ENCODE results near the gene LAMC2.

DNA sequence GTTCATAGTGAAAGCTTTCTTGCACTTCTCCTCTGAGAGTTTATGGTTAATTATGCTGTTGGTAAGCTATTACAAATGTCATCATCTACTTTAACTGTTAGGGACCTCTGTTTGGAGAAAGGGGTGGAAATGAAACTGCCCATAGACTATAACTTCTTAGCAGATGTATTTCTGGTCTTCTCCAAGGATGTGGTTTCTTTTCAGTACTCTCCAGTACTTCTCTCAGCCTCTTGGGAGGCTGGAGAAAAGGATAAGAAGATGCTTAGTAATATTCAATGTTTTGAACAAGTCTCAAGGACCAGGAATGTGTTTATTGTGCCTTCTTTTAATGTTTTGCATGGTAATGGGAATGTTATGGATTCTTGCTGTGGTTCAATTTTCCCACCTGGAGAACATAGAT, 60.4 kb downstream of the LAMC2 start:
- TF ChIP-seq POLR2AphosphoS5 (IDR thresholded peaks at IDR 0.05; ENCODE audit: low read depth, low read length) (no peak), SIN3A (IDR thresholded peaks at IDR 0.05; ENCODE audit: borderline replicate concordance, insufficient read depth, low read length) (no peak), TAF1 (IDR thresholded peaks at IDR 0.05; ENCODE audit: borderline replicate concordance, insufficient read depth, low read length) (no peak)
- TF ChIP-seq, protein P1, sequence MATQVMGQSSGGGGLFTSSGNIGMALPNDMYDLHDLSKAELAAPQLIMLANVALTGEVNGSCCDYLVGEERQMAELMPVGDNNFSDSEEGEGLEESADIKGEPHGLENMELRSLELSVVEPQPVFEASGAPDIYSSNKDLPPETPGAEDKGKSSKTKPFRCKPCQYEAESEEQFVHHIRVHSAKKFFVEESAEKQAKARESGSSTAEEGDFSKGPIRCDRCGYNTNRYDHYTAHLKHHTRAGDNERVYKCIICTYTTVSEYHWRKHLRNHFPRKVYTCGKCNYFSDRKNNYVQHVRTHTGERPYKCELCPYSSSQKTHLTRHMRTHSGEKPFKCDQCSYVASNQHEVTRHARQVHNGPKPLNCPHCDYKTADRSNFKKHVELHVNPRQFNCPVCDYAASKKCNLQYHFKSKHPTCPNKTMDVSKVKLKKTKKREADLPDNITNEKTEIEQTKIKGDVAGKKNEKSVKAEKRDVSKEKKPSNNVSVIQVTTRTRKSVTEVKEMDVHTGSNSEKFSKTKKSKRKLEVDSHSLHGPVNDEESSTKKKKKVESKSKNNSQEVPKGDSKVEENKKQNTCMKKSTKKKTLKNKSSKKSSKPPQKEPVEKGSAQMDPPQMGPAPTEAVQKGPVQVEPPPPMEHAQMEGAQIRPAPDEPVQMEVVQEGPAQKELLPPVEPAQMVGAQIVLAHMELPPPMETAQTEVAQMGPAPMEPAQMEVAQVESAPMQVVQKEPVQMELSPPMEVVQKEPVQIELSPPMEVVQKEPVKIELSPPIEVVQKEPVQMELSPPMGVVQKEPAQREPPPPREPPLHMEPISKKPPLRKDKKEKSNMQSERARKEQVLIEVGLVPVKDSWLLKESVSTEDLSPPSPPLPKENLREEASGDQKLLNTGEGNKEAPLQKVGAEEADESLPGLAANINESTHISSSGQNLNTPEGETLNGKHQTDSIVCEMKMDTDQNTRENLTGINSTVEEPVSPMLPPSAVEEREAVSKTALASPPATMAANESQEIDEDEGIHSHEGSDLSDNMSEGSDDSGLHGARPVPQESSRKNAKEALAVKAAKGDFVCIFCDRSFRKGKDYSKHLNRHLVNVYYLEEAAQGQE (IDR thresholded peaks at IDR 0.05; ENCODE audit: insufficient read depth in 1 of 2, low read depth in 2 of 2, low read length in 2 of 2): no peak

Measured in PFSK-1 (cell line).